NT2/D1 (cell line): ENCODE measurements around the gene PHIP.
"Not testable (repeated sequence)": the region's sequence is repeated elsewhere in the genome, so short reads cannot be mapped to it uniquely, and the experiment has no call there.

Source experiments
- DNase-seq: peaks from one replicate; pipeline ENCODE4 v3.0.0-alpha.2; 2011; ENCODE audit warnings: low read depth, low spot score
- H3K27me3 ChIP-seq: 2 replicates; pipeline ENCODE4 v1.6.0; 2011; ENCODE audit warnings: mild to moderate bottlenecking; ENCODE audit not compliant: insufficient read length, insufficient read depth
- H3K36me3 ChIP-seq: 2 replicates; pipeline ENCODE4 v1.6.1; 2011; ENCODE audit warnings: mild to moderate bottlenecking, low read length, mixed read lengths; ENCODE audit not compliant: insufficient read depth, insufficient read length
- H3K4me1 ChIP-seq: 2 replicates; pipeline ENCODE4 v1.5.1; 2011; ENCODE audit not compliant: insufficient read depth, insufficient read length
- H3K4me3 ChIP-seq: 2 replicates; pipeline ENCODE4 v1.5.1; 2011; ENCODE audit warnings: low read depth; ENCODE audit not compliant: insufficient read length
- H3K9ac ChIP-seq: 2 replicates; pipeline ENCODE4 v1.6.0; 2011; ENCODE audit warnings: low read depth; ENCODE audit not compliant: insufficient read length
- H3K9me3 ChIP-seq: 2 replicates; pipeline ENCODE4 v1.5.1; 2011; ENCODE audit warnings: mild to moderate bottlenecking, low read length; ENCODE audit not compliant: insufficient read depth
- SUZ12 ChIP-seq: IDR thresholded peaks from 2 replicates; pipeline ENCODE4 v1.6.1; 2011; ENCODE audit not compliant: insufficient read length, insufficient read depth; ENCODE audit errors: extremely low read depth
- YY1 ChIP-seq: IDR thresholded peaks from 2 replicates; pipeline ENCODE4 v1.6.1; 2011; ENCODE audit not compliant: insufficient read length, insufficient read depth
- ZNF274 ChIP-seq: IDR thresholded peaks from 2 replicates; pipeline ENCODE4 v1.6.1; 2011; ENCODE audit warnings: mild to moderate bottlenecking, low read depth, low read length

PHIP gene

DNA sequence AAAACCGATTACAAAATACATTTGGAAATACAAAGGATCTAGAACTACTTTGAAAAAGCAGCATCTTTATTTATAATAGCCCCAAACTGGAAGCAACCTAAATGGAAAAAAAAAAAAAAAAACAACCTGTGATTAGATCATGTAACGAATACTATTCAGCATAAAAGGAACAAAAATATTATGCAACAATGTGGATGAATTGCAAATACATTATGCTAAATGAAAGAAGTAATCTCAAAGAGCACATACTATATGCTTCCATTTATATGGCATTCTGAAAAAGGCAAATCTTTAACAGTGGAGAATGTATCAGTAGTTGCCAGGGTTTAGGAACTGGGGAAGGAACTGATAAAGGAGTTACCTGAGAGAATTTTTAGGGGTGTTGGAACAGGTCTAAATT lies 181.8 kb downstream of the PHIP start:
- H3K27me3 ChIP-seq, result no peaks in the 10 kb centered on the region
- TF ChIP-seq ZNF274, result no peak
- TF ChIP-seq SUZ12, result no peak
- no peak for TF ChIP-seq YY1
- H3K9ac ChIP-seq, result no peak overlapping the region
- H3K36me3 ChIP-seq, result no peaks in the 10 kb centered on the region
- H3K4me3 ChIP-seq, result no peak overlapping the region
- no peaks in the 10 kb centered on the region for H3K9me3 ChIP-seq
- no peaks in the 10 kb centered on the region for H3K4me1 ChIP-seq
- DNase-seq, result no peak

DNA sequence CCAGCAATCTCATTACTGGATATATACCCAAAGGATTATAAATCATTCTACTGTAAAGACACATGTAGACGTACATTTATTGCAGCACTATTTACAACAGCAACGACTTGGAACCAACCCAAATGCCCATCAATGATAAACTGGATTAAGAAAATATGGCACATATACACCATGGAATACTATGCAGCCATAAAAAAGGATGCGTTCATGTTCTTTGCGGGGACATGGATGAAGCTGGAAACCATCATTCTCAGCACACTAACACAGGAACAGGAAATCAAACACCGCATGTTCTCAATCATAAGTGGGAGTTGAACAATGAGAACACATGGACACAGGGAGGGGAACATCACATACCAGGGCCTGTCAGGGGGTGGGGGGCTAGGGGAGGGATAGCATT lies 188.2 kb downstream of the PHIP start:
- DNase-seq, H3K9ac ChIP-seq, H3K9me3 ChIP-seq, H3K36me3 ChIP-seq, H3K27me3 ChIP-seq, H3K4me3 ChIP-seq, H3K4me1 ChIP-seq: not testable (repeated sequence)
